Stomach (tissue), 19 donors: ENCODE results near the gene CHST6. TPM values are rescaled to one million over a fixed set of nuclear protein-coding genes. Genes with fewer than 3 reads are reported as not detected.
A peak's percentile ranks its signal among the peaks of the same experiment; 100 is the strongest.
"Not testable (repeated sequence)": the region's sequence is repeated elsewhere in the genome, so short reads cannot be mapped to it uniquely, and the experiment has no call there.

Source experiments
- DNase-seq, 2 donors: peaks; one replicate each; pipeline versions ENCODE4 v3.0.0 to v3.0.0-alpha.2; 2013 to 2019
- H3K27ac ChIP-seq, 5 donors: fragments of 200-600 bp in 4 of 5; sonication (generic) in 4 of 5; one replicate each; pipeline ENCODE4 v1.5.1; 2013 to 2019; ENCODE audit warnings: mild to moderate bottlenecking in 1 of 5, moderate library complexity in 1 of 5
- H3K27me3 ChIP-seq, 3 donors: fragments of 200-600 bp; sonication (generic); one replicate each; pipeline ENCODE4 v1.5.1; 2017 to 2019; ENCODE audit warnings: mixed run types in 1 of 3
- H3K36me3 ChIP-seq, 4 donors: fragments of 200-600 bp; sonication (generic); 1 replicate in 3 of 4; 2 replicates in 1 of 4; pipeline ENCODE4 v1.5.1; 2016 to 2019
- H3K4me1 ChIP-seq, 4 donors: fragments of 200-600 bp; sonication (generic); one replicate each; pipeline ENCODE4 v1.5.1; 2016 to 2019
- H3K4me3 ChIP-seq, 4 donors: fragments of 200-600 bp; sonication (generic) in 3 of 4; one replicate each; pipeline ENCODE4 v1.5.1; 2016 to 2019; ENCODE audit warnings: mild to moderate bottlenecking in 1 of 4
- H3K9me3 ChIP-seq, 4 donors: fragments of 200-600 bp; sonication (generic); one replicate each; pipeline ENCODE4 v1.5.1; 2016 to 2019
- EP300 ChIP-seq: sonication (generic); formaldehyde crosslinking; IDR thresholded peaks from one replicate; pipeline ENCODE4 v1.6.1; 2017; ENCODE audit warnings: antibody characterized with exemption
- POLR2A ChIP-seq, 4 donors: fragments of 450-650 bp; IDR thresholded peaks; one replicate each; pipeline ENCODE4 v1.6.1; 2016; ENCODE audit warnings: antibody characterized with exemption in 4 of 4, control low read depth in 2 of 4, mild to moderate bottlenecking in 1 of 4, moderate library complexity in 1 of 4
- POLR2AphosphoS5 ChIP-seq, 3 donors: sonication (generic); formaldehyde crosslinking; IDR thresholded peaks; one replicate each; pipeline ENCODE4 v1.6.1; 2016; ENCODE audit warnings: antibody characterized with exemption in 3 of 3
- WGBS, 5 donors: extraction: QIAGEN DNeasy Blood & Tissue Kit in 3 of 5; methylation state at CpG; one replicate each; pipeline versions ENCODE4 v1.1.5 to v1.1.7; 2013 to 2018; 5-methylcytosine and 5-hydroxymethylcytosine counted together
- intact Hi-C: fragments of 100-400 bp; cut with DNase I; formaldehyde crosslinking; loops from one replicate; pipeline ENCODE4 v1.15.1; 2023; ENCODE audit warnings: low total_unique reads
- long read RNA-seq, 10 donors: transcript quantifications; one replicate each; lab custom pipeline, GENCODE V29; 2026
- polyA plus RNA-seq, 3 donors: library from polyadenylated mRNA; stranded (reverse); fragments of 200-250 nt; gene quantifications; one replicate each; pipeline ENCODE4 v1.2.3, GENCODE V29; 2013
- total RNA-seq, 5 donors: library from RNA; depleted of rRNA; stranded (reverse); fragments of >200 nt; gene quantifications; one replicate each; pipeline versions ENCODE4 v1.1.0 to v1.2.3, GENCODE V29; 2014 to 2016
- TF ChIP-seq, protein P1 (sequence below), 7 experiments: fragments of 450-650 bp in 4 of 7; fragments of 200-600 bp in 3 of 7; sonication (generic) in 3 of 7; IDR thresholded peaks; one replicate each; pipeline ENCODE4 v1.5.1; 2016 to 2019; ENCODE audit warnings: antibody characterized with exemption in 7 of 7, control low read depth in 2 of 7, mild to moderate bottlenecking in 1 of 7
- donor health status: healthy with polysubstance abuse.
- donor health status: Bipolar disorder and iron deficiency.
- donor health status: healthy.

Gene CHST6
- under 1 TPM in 2 of 5 donors, not detected in 3; 0.29 to 0.73 TPM for total RNA-seq
- under 1 TPM in 1 of 3 donors, not detected in 2; 0.23 TPM for polyA plus RNA-seq
- long read RNA-seq, donor 1 = 0 reads
- long read RNA-seq, donor 2 = 0 reads
- long read RNA-seq, donor 3 = 0 reads
- long read RNA-seq, donor 4 = 0 reads
- long read RNA-seq, donor 5 = 0 reads
- long read RNA-seq, donor 6 = 0 reads
- long read RNA-seq, donor 7 = 0 reads
- long read RNA-seq, donor 8 = 0 reads
- long read RNA-seq, donor 9 = 0 reads
- long read RNA-seq, donor 10 = 0 reads

DNA sequence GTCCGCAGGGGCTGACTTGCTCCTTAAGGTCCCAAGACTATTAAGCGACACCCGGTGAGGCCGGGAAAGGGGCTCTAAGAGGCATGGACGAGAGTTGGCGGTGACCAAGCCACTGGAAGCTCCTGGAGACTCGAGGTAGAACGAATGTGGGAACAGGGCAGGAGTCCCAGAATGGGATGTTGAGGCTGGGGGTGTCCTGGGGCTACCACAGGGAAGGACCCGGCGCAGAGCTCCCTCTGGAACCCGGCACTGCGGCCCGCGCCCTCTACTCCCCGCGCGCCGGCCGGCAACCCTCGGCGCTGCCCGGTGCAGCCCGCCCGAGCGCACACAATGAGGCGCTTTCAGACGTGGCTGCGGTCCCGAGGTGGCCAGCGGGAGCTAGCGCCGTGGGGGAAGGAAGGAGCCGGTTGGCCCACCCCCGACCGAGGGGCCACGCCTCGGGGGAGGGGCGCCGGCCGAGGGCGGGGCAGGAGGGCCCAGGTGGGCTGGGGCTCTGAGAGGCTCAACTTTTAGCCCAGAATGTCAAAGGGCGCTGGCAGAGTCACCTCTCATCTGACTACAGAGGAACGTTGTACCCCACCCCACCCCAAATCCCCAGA is at the start of gene CHST6:
Gene CHST6 (minus strand): TSS at position 366 of the 599 bp plus-strand sequence. CDS start 15,613 bp downstream, outside the sequence.
- DNase-seq = peak in 1 of 2 donors; percentile 76
- H3K4me3 ChIP-seq = peak within 1 kb of the TSS; percentile 22 to 52 (median 32)

DNA sequence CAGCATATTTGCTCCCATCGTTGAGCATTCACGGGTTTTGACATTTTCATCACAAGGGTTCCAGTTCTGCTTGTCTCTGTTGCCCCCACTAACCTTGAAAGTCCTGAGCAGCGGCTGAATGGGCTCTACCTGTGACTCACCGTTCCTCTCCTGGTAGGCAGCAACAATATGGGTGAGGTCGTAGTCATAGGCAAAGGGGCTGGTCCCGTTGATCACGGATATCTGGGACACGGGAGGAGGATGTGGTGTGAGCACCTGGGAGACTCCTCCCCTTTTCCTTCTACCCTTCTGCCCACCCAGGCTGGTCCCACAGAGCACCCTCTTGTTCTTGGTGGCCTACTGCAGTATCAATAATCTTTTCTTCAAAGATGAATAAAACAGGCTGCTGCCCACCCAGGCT is 47.2 kb upstream of the CHST6 start:
- peaks cover 0 to 47% (median 12%) of the 10 kb centered on the region in 4 donors for H3K36me3 ChIP-seq
- H3K27ac ChIP-seq, H3K27me3 ChIP-seq, H3K4me1 ChIP-seq, DNase-seq, H3K9me3 ChIP-seq, H3K4me3 ChIP-seq, intact Hi-C loops: not testable (repeated sequence)
- 81 to 95% (median 92%) methylated on average over 8 of the region's 8 CpGs for WGBS, 5 donors

More for the DNA sequence above, at the start of gene CHST6:
- TF ChIP-seq, protein P1, sequence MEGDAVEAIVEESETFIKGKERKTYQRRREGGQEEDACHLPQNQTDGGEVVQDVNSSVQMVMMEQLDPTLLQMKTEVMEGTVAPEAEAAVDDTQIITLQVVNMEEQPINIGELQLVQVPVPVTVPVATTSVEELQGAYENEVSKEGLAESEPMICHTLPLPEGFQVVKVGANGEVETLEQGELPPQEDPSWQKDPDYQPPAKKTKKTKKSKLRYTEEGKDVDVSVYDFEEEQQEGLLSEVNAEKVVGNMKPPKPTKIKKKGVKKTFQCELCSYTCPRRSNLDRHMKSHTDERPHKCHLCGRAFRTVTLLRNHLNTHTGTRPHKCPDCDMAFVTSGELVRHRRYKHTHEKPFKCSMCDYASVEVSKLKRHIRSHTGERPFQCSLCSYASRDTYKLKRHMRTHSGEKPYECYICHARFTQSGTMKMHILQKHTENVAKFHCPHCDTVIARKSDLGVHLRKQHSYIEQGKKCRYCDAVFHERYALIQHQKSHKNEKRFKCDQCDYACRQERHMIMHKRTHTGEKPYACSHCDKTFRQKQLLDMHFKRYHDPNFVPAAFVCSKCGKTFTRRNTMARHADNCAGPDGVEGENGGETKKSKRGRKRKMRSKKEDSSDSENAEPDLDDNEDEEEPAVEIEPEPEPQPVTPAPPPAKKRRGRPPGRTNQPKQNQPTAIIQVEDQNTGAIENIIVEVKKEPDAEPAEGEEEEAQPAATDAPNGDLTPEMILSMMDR (IDR thresholded peaks at IDR 0.05) = no peak
- no peak for TF ChIP-seq POLR2AphosphoS5 (IDR thresholded peaks at IDR 0.05)
- TF ChIP-seq POLR2A (IDR thresholded peaks at IDR 0.05) = no peak
- no peak for TF ChIP-seq EP300
- Histone ChIP-seq H3K27ac (no peak within 1 kb of the TSS), H3K36me3 (no peaks in the 10 kb centered on the region), H3K27me3 (peaks cover 0 to 46% (median 25%) of the 10 kb centered on the region in 3 donors), H3K9me3 (no peaks in the 10 kb centered on the region), H3K4me1 (peaks cover 11 to 20% (median 14%) of the 10 kb centered on the region in 4 donors)
- intact Hi-C loops = no loop called here
- WGBS, 5 donors = 2 to 13% (median 4%) methylated on average over 10 to 43 of the region's 43 CpGs

DNA sequence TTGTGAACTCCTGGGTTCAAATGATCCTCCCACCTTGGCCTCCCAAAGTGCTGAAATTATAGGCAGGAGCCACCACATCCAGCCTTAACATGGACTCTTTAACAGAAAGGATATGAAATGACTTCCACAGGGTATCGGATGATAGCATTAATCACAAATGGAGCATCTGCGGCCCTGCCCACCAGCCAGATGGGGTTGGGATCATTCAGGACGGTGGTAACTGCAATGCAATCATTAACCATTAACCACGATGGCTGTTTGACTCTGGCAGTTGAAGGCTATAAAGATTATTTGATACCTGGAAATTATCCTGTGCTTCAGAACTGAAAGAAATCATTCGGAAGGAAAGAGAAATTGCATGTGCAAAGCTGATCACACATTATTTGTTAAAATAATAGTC is 46.0 kb upstream of the CHST6 start:
- Histone ChIP-seq H3K27me3 (no peaks in the 10 kb centered on the region), H3K4me1 (no peaks in the 10 kb centered on the region), H3K4me3 (no peak overlapping the region), H3K9me3 (no peaks in the 10 kb centered on the region), H3K36me3 (peaks cover 0 to 47% (median 12%) of the 10 kb centered on the region in 4 donors), H3K27ac (no peak overlapping the region)
- no peak for TF ChIP-seq POLR2AphosphoS5 (IDR thresholded peaks at IDR 0.05)
- no peak for TF ChIP-seq EP300
- DNase-seq = peak in 1 of 2 donors; percentile 10
- WGBS, 5 donors = 77 to 91% (median 86%) methylated on average over 5 of the region's 5 CpGs
- intact Hi-C loops = no loop called here

DNA sequence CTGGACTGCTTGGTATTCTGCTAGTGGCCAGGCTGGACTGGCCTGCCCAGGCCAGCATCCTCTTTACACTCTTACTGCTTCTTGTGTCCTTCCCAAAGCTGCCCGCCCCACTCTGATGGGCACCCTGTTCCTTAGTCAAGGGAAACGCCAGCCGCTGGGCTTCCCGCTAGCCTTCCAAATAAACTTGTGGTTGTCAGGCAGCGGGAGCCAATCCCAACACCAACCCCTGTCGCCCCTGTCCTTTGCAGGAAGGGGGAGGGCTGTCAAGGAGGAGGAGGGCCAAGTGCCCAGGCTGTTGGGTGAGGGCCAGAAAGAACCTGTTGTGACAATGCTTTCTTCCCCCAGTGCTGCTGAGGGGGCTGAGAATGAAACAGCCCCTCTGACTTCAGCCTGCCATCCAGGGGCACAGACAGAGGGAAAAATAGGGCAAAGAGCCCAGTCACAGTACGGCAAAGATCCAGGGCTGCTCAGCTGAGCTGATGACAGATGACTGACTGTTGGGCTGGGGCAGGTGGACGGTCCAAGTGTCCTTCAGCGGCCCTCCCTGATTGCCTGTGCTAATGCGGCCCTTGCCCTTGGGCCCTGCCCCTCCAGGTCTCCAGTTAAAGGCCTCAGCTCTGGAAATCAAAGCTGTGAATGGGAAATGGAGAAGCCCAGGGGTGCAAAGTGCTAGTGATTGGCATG is 43.8 kb upstream of the CHST6 start:
- intact Hi-C loops, H3K4me3 ChIP-seq, H3K9me3 ChIP-seq, H3K27me3 ChIP-seq, H3K27ac ChIP-seq, DNase-seq, H3K4me1 ChIP-seq: not testable (repeated sequence)
- WGBS, 5 donors = 70 to 88% (median 74%) methylated on average over 4 to 8 of the region's 10 CpGs
- peaks cover 0 to 38% (median 7%) of the 10 kb centered on the region in 4 donors for H3K36me3 ChIP-seq

DNA sequence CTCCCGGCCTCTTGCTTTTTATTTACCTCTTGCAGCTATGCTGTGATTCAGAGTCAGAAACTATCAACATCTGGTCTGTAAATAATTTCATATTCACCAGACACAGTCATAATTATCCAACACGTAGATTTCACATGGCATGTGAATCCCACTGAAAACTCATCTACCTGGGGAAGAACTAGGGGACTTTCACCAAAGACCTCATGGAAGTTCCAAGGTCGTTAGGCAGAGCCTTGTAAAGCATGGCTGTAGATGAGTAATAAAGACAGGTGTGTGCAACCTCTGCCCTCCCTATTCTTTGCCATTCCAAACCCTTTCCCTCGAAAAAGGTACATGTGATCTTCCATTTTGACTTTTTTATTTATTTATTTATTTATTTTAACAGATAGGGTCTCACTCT is 42.5 kb upstream of the CHST6 start:
- no peak for TF ChIP-seq POLR2A (IDR thresholded peaks at IDR 0.05)
- TF ChIP-seq, protein P1 (IDR thresholded peaks at IDR 0.05) = no peak
- TF ChIP-seq EP300 = no peak
- TF ChIP-seq POLR2AphosphoS5 (IDR thresholded peaks at IDR 0.05) = no peak
- Histone ChIP-seq H3K9me3 (no peaks in the 10 kb centered on the region), H3K27ac (no peak overlapping the region), H3K4me3 (no peak overlapping the region), H3K36me3 (peaks cover 0 to 27% (median 6%) of the 10 kb centered on the region in 4 donors), H3K27me3 (no peaks in the 10 kb centered on the region), H3K4me1 (no peaks in the 10 kb centered on the region)
- 72 to 90% (median 84%) methylated on average over 4 of the region's 4 CpGs for WGBS, 5 donors
- DNase-seq = no peak
- intact Hi-C loops = no loop called here
